Activated CD8-positive, alpha-beta memory T cell treated with anti-CD3 and anti-CD28 coated beads, Interleukin-2, amount 10 ng/mL, durations not matched to agents 7 days and 5 days (primary cell): ENCODE results near the gene HNRNPLL. TPM values are rescaled to one million over a fixed set of nuclear protein-coding genes. Genes with fewer than 3 reads are reported as not detected.
"Not testable (repeated sequence)": the region's sequence is repeated elsewhere in the genome, so short reads cannot be mapped to it uniquely, and the experiment has no call there.

Experiments
- ATAC-seq: fragments of 150-1000 bp; cut with Tn5 transposase; one replicate; pipeline ENCODE4 v1.10.0; 2021; ENCODE audit warnings: moderate library complexity
- CTCF ChIA-PET: fragments of 350-600 bp; sonication (Branson Sonifier 250); formaldehyde crosslinking; loops from one replicate; lab custom pipeline; 2021; ENCODE audit warnings: antibody characterized with exemption; lab: Charles Lee
- DNase-seq: peaks from one replicate; pipeline ENCODE4 v3.0.0-alpha.2; 2020
- H3K27ac Mint-ChIP-seq: one replicate; pipeline ENCODE4 v1.8.0; 2021; ENCODE audit warnings: mild to moderate bottlenecking, mixed read lengths
- H3K27me3 Mint-ChIP-seq: one replicate; pipeline ENCODE4 v1.8.0; 2021; ENCODE audit warnings: mixed read lengths
- H3K36me3 Mint-ChIP-seq: one replicate; pipeline ENCODE4 v1.8.0; 2021; ENCODE audit warnings: mild to moderate bottlenecking, mixed read lengths
- H3K4me1 Mint-ChIP-seq: one replicate; pipeline ENCODE4 v1.8.0; 2021; ENCODE audit warnings: mixed read lengths
- H3K4me3 Mint-ChIP-seq: one replicate; pipeline ENCODE4 v1.8.0; 2021; ENCODE audit warnings: mild to moderate bottlenecking, moderate library complexity, mixed read lengths
- H3K9me3 Mint-ChIP-seq: one replicate; pipeline ENCODE4 v1.8.0; 2022; ENCODE audit warnings: low read depth, mixed read lengths
- total RNA-seq, 2 experiments: library from RNA; stranded (reverse); gene quantifications; one replicate each; pipeline ENCODE4 v1.2.3, GENCODE V29; 2021

The HNRNPLL gene
- total RNA-seq, 2 experiments from 2014 or later = 88.8 to 106 TPM

- H3K27ac Mint-ChIP-seq = no peak overlapping the region
- ATAC-seq = no peak
- CTCF ChIA-PET = interaction anchor here (1.0 to 1.2 kb wide), 5 partner anchors 15 to 294 kb away, joined by 3 to 5 read pairs (median 4); no protein-coding TSS in a partner anchor
- H3K9me3 Mint-ChIP-seq = no peaks in the 10 kb centered on the region
- peaks cover 23% of the 10 kb centered on the region for H3K4me1 Mint-ChIP-seq
- H3K27me3 Mint-ChIP-seq = peaks cover 18% of the 10 kb centered on the region
- no peak for DNase-seq
- H3K4me3 Mint-ChIP-seq = no peak overlapping the region
- no peaks in the 10 kb centered on the region for H3K36me3 Mint-ChIP-seq
Measured at GRCh38 chr2:38540580-38541286, 62.0 kb downstream of the HNRNPLL start.

GRCh38 chr2:38539086-38539485, 63.6 kb downstream of the HNRNPLL start:
- Mint-ChIP-seq H3K27me3 (peaks cover 20% of the 10 kb centered on the region), H3K9me3 (no peaks in the 10 kb centered on the region), H3K27ac (no peak overlapping the region), H3K36me3 (no peaks in the 10 kb centered on the region), H3K4me1 (peaks cover 21% of the 10 kb centered on the region), H3K4me3 (no peak overlapping the region)
- no peak for DNase-seq
- CTCF ChIA-PET = interaction anchor here (1.7 kb wide), 1 partner anchor 43 kb away, joined by 4 read pairs; no protein-coding TSS in a partner anchor
- no peak for ATAC-seq

- Mint-ChIP-seq H3K27me3 (peaks cover 20% of the 10 kb centered on the region), H3K27ac (no peak overlapping the region), H3K4me3 (no peak overlapping the region), H3K4me1 (peaks cover 17% of the 10 kb centered on the region), H3K9me3 (no peaks in the 10 kb centered on the region), H3K36me3 (no peaks in the 10 kb centered on the region)
- ATAC-seq (no peak), DNase-seq (no peak)
- CTCF ChIA-PET = interaction anchor here (1.7 to 4.1 kb wide), 6 partner anchors 10 to 209 kb away, joined by 4 to 25 read pairs (median 15); no protein-coding TSS in a partner anchor
Measured at GRCh38 chr2:38537937-38538525, 64.7 kb downstream of the HNRNPLL start.

GRCh38 chr2:38537296-38537695, 65.4 kb downstream of the HNRNPLL start:
- H3K27ac Mint-ChIP-seq, DNase-seq, H3K4me3 Mint-ChIP-seq, ATAC-seq, H3K9me3 Mint-ChIP-seq, H3K36me3 Mint-ChIP-seq: not testable (repeated sequence)
- CTCF ChIA-PET = interaction anchor here (1.2 to 5.3 kb wide), 10 partner anchors 11 to 210 kb away, joined by 3 to 33 read pairs (median 14); no protein-coding TSS in a partner anchor
- Mint-ChIP-seq H3K4me1 (peaks cover 11% of the 10 kb centered on the region), H3K27me3 (peaks cover 20% of the 10 kb centered on the region)

GRCh38 chr2:38535744-38536506, 66.8 kb downstream of the HNRNPLL start:
- H3K36me3 Mint-ChIP-seq = no peaks in the 10 kb centered on the region
- CTCF ChIA-PET = interaction anchor here (0.6 to 5.3 kb wide), 29 partner anchors 11 to 315 kb away, joined by 3 to 33 read pairs (median 4); partner anchors contain the start of gene GALM

GRCh38 chr2:38535404-38535743, 67.4 kb downstream of the HNRNPLL start:
- CTCF ChIA-PET = interaction anchor here (0.7 to 5.3 kb wide), 14 partner anchors 13 to 300 kb away, joined by 3 to 33 read pairs (median 5); no protein-coding TSS in a partner anchor
- H3K36me3 Mint-ChIP-seq = no peaks in the 10 kb centered on the region
- no peak overlapping the region for H3K27ac Mint-ChIP-seq
- no peak overlapping the region for H3K4me3 Mint-ChIP-seq
- no peaks in the 10 kb centered on the region for H3K9me3 Mint-ChIP-seq
- DNase-seq (no peak), ATAC-seq (no peak)
- peaks cover 5% of the 10 kb centered on the region for H3K4me1 Mint-ChIP-seq
- peaks cover 18% of the 10 kb centered on the region for H3K27me3 Mint-ChIP-seq

More at GRCh38 chr2:38535744-38536506, 66.8 kb downstream of the HNRNPLL start:
- H3K4me1 Mint-ChIP-seq = peaks cover 5% of the 10 kb centered on the region
- DNase-seq (peak; percentile 83), ATAC-seq (peak; percentile 99)
- H3K27me3 Mint-ChIP-seq = peaks cover 16% of the 10 kb centered on the region
- no peaks in the 10 kb centered on the region for H3K9me3 Mint-ChIP-seq
- no peak overlapping the region for H3K27ac Mint-ChIP-seq
- H3K4me3 Mint-ChIP-seq = peak overlapping the region; percentile 38

GRCh38 chr2:38534746-38535403, 67.9 kb downstream of the HNRNPLL start:
- no peak for DNase-seq
- Mint-ChIP-seq H3K4me1 (peaks cover 5% of the 10 kb centered on the region), H3K4me3 (no peak overlapping the region), H3K36me3 (no peaks in the 10 kb centered on the region), H3K27me3 (peaks cover 19% of the 10 kb centered on the region), H3K9me3 (no peaks in the 10 kb centered on the region), H3K27ac (no peak overlapping the region)
- ATAC-seq = no peak
- CTCF ChIA-PET = interaction anchor here (0.7 to 5.3 kb wide), 12 partner anchors 13 to 301 kb away, joined by 3 to 33 read pairs (median 6); no protein-coding TSS in a partner anchor

GRCh38 chr2:38533757-38534545, 68.8 kb downstream of the HNRNPLL start:
- Mint-ChIP-seq H3K27me3 (peaks cover 17% of the 10 kb centered on the region), H3K4me1 (peaks cover 5% of the 10 kb centered on the region), H3K36me3 (no peaks in the 10 kb centered on the region), H3K4me3 (no peak overlapping the region), H3K27ac (no peak overlapping the region), H3K9me3 (no peaks in the 10 kb centered on the region)
- CTCF ChIA-PET = interaction anchor here (1.1 to 5.3 kb wide), 6 partner anchors 12 to 207 kb away, joined by 3 to 33 read pairs (median 6); no protein-coding TSS in a partner anchor
- no peak for DNase-seq
- ATAC-seq = no peak

- H3K27me3 Mint-ChIP-seq = peaks cover 17% of the 10 kb centered on the region
- CTCF ChIA-PET = interaction anchor here (1.0 to 5.3 kb wide), 8 partner anchors 12 to 208 kb away, joined by 3 to 33 read pairs (median 4); no protein-coding TSS in a partner anchor
- DNase-seq (no peak), ATAC-seq (no peak)
- no peaks in the 10 kb centered on the region for H3K9me3 Mint-ChIP-seq
- H3K27ac Mint-ChIP-seq = no peak overlapping the region
- peaks cover 10% of the 10 kb centered on the region for H3K4me1 Mint-ChIP-seq
- H3K36me3 Mint-ChIP-seq = no peaks in the 10 kb centered on the region
- H3K4me3 Mint-ChIP-seq = no peak overlapping the region
Measured at GRCh38 chr2:38533180-38533579, 69.5 kb downstream of the HNRNPLL start.

- ATAC-seq (no peak), DNase-seq (no peak)
- H3K4me1 Mint-ChIP-seq = peaks cover 11% of the 10 kb centered on the region
- H3K4me3 Mint-ChIP-seq = no peak overlapping the region
- H3K27ac Mint-ChIP-seq = no peak overlapping the region
- H3K36me3 Mint-ChIP-seq = no peaks in the 10 kb centered on the region
- peaks cover 15% of the 10 kb centered on the region for H3K27me3 Mint-ChIP-seq
- CTCF ChIA-PET = interaction anchor here (0.7 to 5.3 kb wide), 5 partner anchors 15 to 344 kb away, joined by 3 to 33 read pairs (median 4); partner anchors contain the start of genes DHX57 and MORN2
- no peaks in the 10 kb centered on the region for H3K9me3 Mint-ChIP-seq
Measured at GRCh38 chr2:38532366-38532765, 70.4 kb downstream of the HNRNPLL start.

- CTCF ChIA-PET = no interaction called here
- H3K27ac Mint-ChIP-seq = no peak overlapping the region
- H3K9me3 Mint-ChIP-seq = no peaks in the 10 kb centered on the region
- no peaks in the 10 kb centered on the region for H3K36me3 Mint-ChIP-seq
- H3K27me3 Mint-ChIP-seq = peaks cover 27% of the 10 kb centered on the region
- no peak for DNase-seq
- peaks cover 8% of the 10 kb centered on the region for H3K4me1 Mint-ChIP-seq
- no peak overlapping the region for H3K4me3 Mint-ChIP-seq
- ATAC-seq = no peak
Measured at GRCh38 chr2:38529208-38529607, 73.5 kb downstream of the HNRNPLL start.

GRCh38 chr2:38528534-38528933, 74.2 kb downstream of the HNRNPLL start:
- DNase-seq (no peak), ATAC-seq (no peak)
- peaks cover 8% of the 10 kb centered on the region for H3K4me1 Mint-ChIP-seq
- CTCF ChIA-PET = interaction anchor here (0.6 kb wide), 1 partner anchor 633 kb away, joined by 3 read pairs; no protein-coding TSS in a partner anchor
- peaks cover 33% of the 10 kb centered on the region for H3K27me3 Mint-ChIP-seq
- H3K27ac Mint-ChIP-seq = no peak overlapping the region
- H3K36me3 Mint-ChIP-seq = no peaks in the 10 kb centered on the region
- H3K9me3 Mint-ChIP-seq = no peaks in the 10 kb centered on the region
- H3K4me3 Mint-ChIP-seq = no peak overlapping the region
